ENCODE results near the gene PIK3IP1.

DNA sequence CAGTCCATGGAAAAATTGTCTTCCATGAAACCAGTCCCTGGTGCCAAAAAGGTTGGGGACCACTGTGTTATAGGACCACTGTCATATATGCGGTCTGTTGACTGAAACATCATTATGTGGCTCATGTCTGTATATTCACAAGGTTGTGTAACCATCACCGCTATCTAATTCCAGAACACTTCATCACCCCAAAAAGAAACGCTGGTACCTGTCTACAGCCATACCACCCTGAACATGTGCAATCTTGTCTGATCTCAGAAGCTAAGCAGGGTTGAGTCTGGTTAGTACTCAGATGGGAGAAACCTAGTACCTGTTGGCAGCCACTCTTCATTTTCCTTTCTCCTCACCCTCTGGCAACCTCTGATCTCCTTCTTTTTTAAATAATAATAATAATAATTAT, 12.9 kb upstream of the PIK3IP1 start:
- TF ChIP-seq, protein P1, sequence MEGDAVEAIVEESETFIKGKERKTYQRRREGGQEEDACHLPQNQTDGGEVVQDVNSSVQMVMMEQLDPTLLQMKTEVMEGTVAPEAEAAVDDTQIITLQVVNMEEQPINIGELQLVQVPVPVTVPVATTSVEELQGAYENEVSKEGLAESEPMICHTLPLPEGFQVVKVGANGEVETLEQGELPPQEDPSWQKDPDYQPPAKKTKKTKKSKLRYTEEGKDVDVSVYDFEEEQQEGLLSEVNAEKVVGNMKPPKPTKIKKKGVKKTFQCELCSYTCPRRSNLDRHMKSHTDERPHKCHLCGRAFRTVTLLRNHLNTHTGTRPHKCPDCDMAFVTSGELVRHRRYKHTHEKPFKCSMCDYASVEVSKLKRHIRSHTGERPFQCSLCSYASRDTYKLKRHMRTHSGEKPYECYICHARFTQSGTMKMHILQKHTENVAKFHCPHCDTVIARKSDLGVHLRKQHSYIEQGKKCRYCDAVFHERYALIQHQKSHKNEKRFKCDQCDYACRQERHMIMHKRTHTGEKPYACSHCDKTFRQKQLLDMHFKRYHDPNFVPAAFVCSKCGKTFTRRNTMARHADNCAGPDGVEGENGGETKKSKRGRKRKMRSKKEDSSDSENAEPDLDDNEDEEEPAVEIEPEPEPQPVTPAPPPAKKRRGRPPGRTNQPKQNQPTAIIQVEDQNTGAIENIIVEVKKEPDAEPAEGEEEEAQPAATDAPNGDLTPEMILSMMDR (IDR thresholded peaks at IDR 0.05): no peak
- TF ChIP-seq POLR2A (IDR thresholded peaks at IDR 0.05): no peak
